Measurements from ENCODE around the gene RPS6KA1.

DNA sequence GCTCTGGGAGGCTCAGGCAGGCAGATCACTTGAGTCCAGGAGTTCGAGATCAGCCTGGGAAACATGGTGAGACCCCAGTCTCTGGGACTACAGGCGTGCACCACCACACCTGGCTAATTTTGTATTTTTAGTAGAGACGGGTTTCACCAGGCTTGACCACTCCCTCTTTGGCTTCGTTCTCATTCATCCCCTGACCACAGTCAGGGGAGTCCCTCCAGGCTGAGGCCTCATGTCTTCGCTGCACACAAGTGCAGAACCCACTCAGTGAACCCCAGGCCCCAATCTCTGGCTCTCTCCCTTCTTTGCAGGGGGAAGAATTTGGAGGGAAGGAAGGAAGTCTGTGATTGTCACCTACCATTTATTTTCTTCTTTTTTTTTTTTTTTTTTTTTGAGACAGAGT is 9.2 kb upstream of the RPS6KA1 start:
- no peak for TF ChIP-seq EZH2phosphoT487 (IDR thresholded peaks at IDR 0.05; ENCODE audit: insufficient read depth, low read depth)
- no peak for TF ChIP-seq EZH2 (IDR thresholded peaks at IDR 0.05; ENCODE audit: insufficient read depth, poor library complexity, severe bottlenecking)

Data from GM23248 (cell line).